Astrocyte of the spinal cord (primary cell): ENCODE data around the gene LMTK3.

Experiments used
- DNase-seq: peaks from one replicate; pipeline ENCODE4 v3.0.0; 2011; ENCODE audit warnings: low read depth, low spot score
- H3K4me3 ChIP-seq: 2 replicates; pipeline ENCODE4 v1.5.1; 2011; ENCODE audit warnings: low read depth, mild to moderate bottlenecking, low read length, moderate library complexity
- CTCF ChIP-seq: IDR thresholded peaks from 2 replicates; pipeline ENCODE4 v1.5.1; 2012; ENCODE audit warnings: low read depth, mild to moderate bottlenecking, low read length, inconsistent platforms
- in situ Hi-C: cut with HindIII; loops from 2 replicates; pipeline ENCODE4 v1.10.0; 2017; ENCODE audit warnings: low sequenced_read_pairs

Gene LMTK3

GRCh38 chr19:48481846-48482639, 29.6 kb downstream of the LMTK3 start:
- no peak for DNase-seq
- no peak for TF ChIP-seq CTCF
- H3K4me3 ChIP-seq, result no peak overlapping the region
- in situ Hi-C loops, result no loop called here

- peak; percentile 53 for DNase-seq
- no peak for TF ChIP-seq CTCF
- H3K4me3 ChIP-seq, result peak overlapping the region; percentile 37
- in situ Hi-C loops, result no loop called here
These were observed 30.8 kb downstream of the LMTK3 start for GRCh38 chr19:48480558-48481500.

- DNase-seq, result peak; percentile 43
- H3K4me3 ChIP-seq, result peak overlapping the region; percentile 37
- in situ Hi-C loops, result no loop called here
- TF ChIP-seq CTCF, result no peak
These were observed 31.5 kb downstream of the LMTK3 start for GRCh38 chr19:48480183-48480557.

GRCh38 chr19:48479686-48480085, 31.9 kb downstream of the LMTK3 start:
- in situ Hi-C loops, result no loop called here
- TF ChIP-seq CTCF, result no peak
- no peak overlapping the region for H3K4me3 ChIP-seq
- DNase-seq, result no peak

GRCh38 chr19:48478339-48479256, 33.0 kb downstream of the LMTK3 start:
- H3K4me3 ChIP-seq, result no peak overlapping the region
- no peak for DNase-seq
- in situ Hi-C loops, result no loop called here
- no peak for TF ChIP-seq CTCF

GRCh38 chr19:48477698-48478338, 33.8 kb downstream of the LMTK3 start:
- no peak for DNase-seq
- in situ Hi-C loops, result no loop called here
- no peak for TF ChIP-seq CTCF
- no peak overlapping the region for H3K4me3 ChIP-seq
